ENCODE results near the gene TENM4.
"Not testable (repeated sequence)": the region's sequence is repeated elsewhere in the genome, so short reads cannot be mapped to it uniquely, and the experiment has no call there.

Gene TENM4

GRCh38 chr11:78646564-78647185 is 794.2 kb downstream of the TENM4 start:
- DNase-seq = peak; percentile 31

GRCh38 chr11:78645226-78646202 is 795.3 kb downstream of the TENM4 start:
- peak; percentile 70 for DNase-seq

- no peak for DNase-seq
Measured at GRCh38 chr11:78643676-78644056, 797.2 kb downstream of the TENM4 start.

GRCh38 chr11:78642979-78643675 is 797.7 kb downstream of the TENM4 start:
- no peak for DNase-seq

- DNase-seq = no peak
Measured at GRCh38 chr11:78641541-78641940, 799.3 kb downstream of the TENM4 start.

GRCh38 chr11:78638704-78639380 is 802.0 kb downstream of the TENM4 start:
- DNase-seq = no peak

GRCh38 chr11:78637527-78637926 is 803.3 kb downstream of the TENM4 start:
- not testable (repeated sequence) for DNase-seq

GRCh38 chr11:78635814-78636506 is 804.9 kb downstream of the TENM4 start:
- no peak for DNase-seq

- DNase-seq = no peak
Measured at GRCh38 chr11:78633516-78634310, 807.1 kb downstream of the TENM4 start.

- no peak for DNase-seq
Measured at GRCh38 chr11:78630561-78631303, 810.1 kb downstream of the TENM4 start.

- no peak for DNase-seq
Measured at GRCh38 chr11:78630155-78630554, 810.7 kb downstream of the TENM4 start.

GRCh38 chr11:78622666-78623065 is 818.2 kb downstream of the TENM4 start:
- no peak for DNase-seq

- DNase-seq = no peak
Measured at GRCh38 chr11:78620159-78620558, 820.7 kb downstream of the TENM4 start.

- no peak for DNase-seq
Measured at GRCh38 chr11:78615724-78616123, 825.1 kb downstream of the TENM4 start.

GRCh38 chr11:78613378-78613813 is 827.4 kb downstream of the TENM4 start:
- no peak for DNase-seq

- DNase-seq = no peak
Measured at GRCh38 chr11:78612721-78613377, 828.0 kb downstream of the TENM4 start.

GRCh38 chr11:78609321-78609720 is 831.5 kb downstream of the TENM4 start:
- DNase-seq = not testable (repeated sequence)

- DNase-seq = no peak
Measured at GRCh38 chr11:78607696-78608095, 833.1 kb downstream of the TENM4 start.

GRCh38 chr11:78606667-78607066 is 834.2 kb downstream of the TENM4 start:
- no peak for DNase-seq

GRCh38 chr11:78605296-78605695 is 835.5 kb downstream of the TENM4 start:
- DNase-seq = no peak
